Left lobe of liver (tissue), 2 donors: ENCODE results near the gene SNX9. TPM values are rescaled to one million over a fixed set of nuclear protein-coding genes. Genes with fewer than 3 reads are reported as not detected.
"Not testable (repeated sequence)": the region's sequence is repeated elsewhere in the genome, so short reads cannot be mapped to it uniquely, and the experiment has no call there.

Experiments used
- ATAC-seq: fragments of 200-7000 bp; cut with Tn5 transposase; one replicate; pipeline ENCODE4 v1.9.1; 2020; ENCODE audit warnings: mild to moderate bottlenecking, moderate library complexity
- DNase-seq: peaks from one replicate; pipeline ENCODE4 v3.0.0-alpha.2; 2020; ENCODE audit warnings: low spot score
- total RNA-seq: library from RNA; stranded (reverse); gene quantifications from one replicate; pipeline ENCODE4 v1.2.1, GENCODE V29; 2021
- donor health status: DM: no; HTN: no; CAD: no; lungs with moderate emphysema.
- donor health status: DM: no; HTN: yes; CAD: no.

The SNX9 gene
- total RNA-seq, 1 donor from 2014 or later, result 25.5 TPM

GRCh38 chr6:157967020-157967419 is 144.0 kb downstream of the SNX9 start:
- ATAC-seq, result no peak
- no peak for DNase-seq

DNA sequence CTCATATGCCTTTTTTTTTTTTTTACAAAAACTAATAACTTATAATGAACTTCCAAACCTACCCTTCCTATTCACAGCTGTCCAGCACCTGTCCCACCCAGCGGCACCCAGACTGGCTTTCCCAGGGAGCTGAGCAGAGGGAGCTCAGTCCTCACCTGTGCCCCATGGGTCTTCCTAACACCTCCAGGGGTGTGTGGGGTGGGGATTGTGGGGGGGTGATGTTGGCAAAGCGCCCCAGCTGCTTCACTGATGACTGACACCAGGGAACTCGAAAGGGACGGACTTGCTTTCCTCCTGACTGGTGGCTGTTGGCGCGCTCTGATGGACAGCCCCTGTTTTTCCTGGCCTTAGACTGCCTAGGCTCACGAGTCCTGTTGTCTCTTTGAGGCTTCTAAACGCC is 144.4 kb downstream of the SNX9 start:
- ATAC-seq, result no peak
- no peak for DNase-seq

DNA sequence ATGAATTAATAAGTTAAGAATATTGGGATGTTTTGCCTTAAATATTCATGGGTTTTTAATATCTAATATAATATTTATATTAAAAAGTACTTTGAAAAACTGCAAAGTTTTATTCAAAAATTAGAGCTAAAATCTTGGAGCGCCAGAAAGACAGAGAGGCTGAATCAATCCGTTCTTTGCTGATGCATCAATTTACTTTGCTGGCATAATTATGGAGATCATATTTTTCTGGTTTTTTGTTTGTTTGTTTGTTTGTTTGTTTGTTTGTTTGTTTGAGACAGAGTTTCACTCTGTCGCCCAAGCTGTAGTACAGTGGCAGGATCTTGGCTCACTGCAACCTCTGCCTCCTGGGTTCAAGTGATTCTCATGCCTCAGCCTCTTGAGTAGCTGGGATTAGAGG is 149.1 kb downstream of the SNX9 start:
- not testable (repeated sequence) for ATAC-seq, DNase-seq

DNA sequence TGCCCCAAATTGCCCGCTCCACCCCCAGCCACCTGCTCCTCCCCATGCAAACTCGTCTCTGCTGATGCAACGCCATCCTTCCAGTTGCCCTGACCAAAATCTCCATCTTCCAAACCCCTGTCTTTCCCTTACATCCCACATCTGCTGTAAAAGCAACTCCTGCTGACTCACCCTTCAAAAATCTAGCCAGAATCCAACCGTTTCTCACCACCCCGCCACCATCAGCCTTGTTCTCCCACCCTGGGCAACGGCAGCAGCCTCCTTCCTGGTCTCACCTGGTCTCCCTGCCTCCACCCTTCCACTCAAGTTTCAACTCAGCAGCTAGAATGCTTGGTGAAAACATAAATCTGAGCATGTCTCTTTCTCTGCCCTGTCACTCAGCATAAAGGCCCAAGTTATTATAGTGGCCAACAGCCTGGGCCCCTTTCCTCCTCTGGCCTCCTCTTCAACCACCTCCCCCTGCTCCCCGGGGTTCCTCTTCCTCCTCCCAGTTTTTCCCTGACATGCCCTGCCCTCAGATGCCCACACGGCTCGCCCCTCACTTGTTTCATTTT is 151.4 kb downstream of the SNX9 start:
- ATAC-seq (no peak), DNase-seq (no peak)

GRCh38 chr6:157974967-157975366 is 151.9 kb downstream of the SNX9 start:
- no peak for ATAC-seq
- no peak for DNase-seq

- ATAC-seq (no peak), DNase-seq (no peak)
Measured at GRCh38 chr6:157975456-157975855, 152.4 kb downstream of the SNX9 start.

DNA sequence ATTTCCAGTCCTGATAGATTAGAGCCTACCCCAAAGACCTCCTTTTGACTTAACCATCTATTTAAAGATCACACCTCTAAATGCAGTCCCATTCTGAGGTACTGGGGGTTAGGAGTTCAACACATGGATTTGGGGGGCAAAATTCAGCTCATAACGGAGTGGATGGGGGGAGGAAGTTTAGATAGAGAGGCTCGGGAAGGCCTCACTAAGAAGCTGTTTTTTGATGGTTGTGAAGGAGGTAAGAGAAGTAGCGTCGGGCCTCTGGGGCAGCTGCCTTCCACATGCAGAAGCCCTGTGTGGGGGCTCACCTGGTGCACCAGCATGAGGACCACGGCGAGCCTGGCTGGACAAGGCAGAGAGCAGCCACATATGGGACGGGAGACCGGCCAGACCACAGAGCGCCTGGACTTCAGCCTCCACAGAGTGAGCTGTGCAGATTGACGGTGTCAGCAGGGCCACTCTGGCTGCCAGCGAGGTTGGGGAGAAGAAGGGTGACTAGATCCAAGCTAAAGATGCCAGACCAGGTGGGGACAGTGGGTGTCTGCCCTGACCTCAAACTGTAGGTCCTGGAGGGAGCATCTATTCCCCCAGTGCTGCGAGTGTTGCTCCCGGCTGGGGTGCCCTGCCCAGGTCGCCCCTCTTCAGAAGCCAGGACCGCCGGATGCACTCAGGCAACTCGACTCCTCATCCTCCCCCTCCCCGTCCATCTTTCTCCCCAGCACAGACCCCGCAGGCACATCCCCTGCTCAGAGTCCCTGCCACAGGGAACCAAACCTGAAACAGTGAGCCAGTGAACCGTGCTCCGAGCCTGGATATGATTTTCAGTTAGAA is 153.5 kb downstream of the SNX9 start:
- ATAC-seq (no peak), DNase-seq (no peak)

- DNase-seq (no peak), ATAC-seq (no peak)
Measured at GRCh38 chr6:157977176-157977804, 154.2 kb downstream of the SNX9 start.

DNA sequence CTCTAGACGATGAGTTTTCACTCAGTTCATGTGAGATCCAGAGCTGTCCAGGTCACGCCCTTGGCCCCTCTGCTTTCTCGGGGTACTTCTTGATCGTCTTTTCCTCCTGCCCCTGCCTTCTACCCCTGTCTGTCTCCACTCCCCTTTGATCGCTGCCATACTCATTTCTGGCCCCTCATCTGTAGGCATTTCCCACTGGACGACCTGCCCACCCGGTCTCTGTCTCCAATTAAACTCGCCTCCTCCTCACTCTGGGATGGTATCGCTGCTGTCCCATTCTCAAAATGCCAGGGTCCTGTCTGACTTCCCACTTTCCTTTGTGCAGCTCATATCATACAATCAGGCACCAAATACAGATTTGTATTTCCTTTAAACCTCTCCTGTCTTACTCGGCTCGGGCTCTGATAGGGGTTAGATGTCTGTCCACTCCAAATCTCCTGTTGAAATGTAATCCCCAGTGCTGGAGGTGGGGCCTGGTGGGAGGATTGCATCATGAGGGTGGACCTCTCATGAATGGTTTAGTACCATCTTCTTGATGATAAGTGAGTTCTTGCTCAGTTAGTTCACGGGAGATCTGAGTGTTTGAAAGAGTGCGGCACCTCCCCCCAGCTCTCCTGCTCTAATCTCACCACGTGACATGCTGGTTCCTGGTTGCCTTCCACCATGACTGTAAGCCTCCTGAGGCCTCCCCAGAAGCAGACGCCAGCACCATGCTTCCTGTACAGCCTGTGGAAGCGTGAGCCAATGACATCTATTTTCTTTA is 155.2 kb downstream of the SNX9 start:
- no peak for ATAC-seq
- no peak for DNase-seq

GRCh38 chr6:157980288-157981131 is 157.5 kb downstream of the SNX9 start:
- peak; percentile 27 for ATAC-seq
- DNase-seq, result no peak

DNA sequence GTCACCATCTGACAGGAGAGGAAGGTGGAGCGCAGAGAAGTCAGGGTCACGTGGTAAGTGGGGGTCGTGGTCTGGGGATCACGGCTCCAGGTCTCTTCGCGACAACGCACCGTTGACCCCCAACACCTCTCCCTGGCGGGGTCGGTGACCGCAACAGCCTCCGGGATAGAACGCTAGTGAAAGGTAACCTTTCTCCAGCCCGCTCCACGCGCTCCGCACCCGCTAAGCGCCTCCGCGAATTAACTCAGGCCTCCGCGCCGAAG is 158.0 kb downstream of the SNX9 start:
- peak; percentile 3 for ATAC-seq
- DNase-seq, result no peak

DNA sequence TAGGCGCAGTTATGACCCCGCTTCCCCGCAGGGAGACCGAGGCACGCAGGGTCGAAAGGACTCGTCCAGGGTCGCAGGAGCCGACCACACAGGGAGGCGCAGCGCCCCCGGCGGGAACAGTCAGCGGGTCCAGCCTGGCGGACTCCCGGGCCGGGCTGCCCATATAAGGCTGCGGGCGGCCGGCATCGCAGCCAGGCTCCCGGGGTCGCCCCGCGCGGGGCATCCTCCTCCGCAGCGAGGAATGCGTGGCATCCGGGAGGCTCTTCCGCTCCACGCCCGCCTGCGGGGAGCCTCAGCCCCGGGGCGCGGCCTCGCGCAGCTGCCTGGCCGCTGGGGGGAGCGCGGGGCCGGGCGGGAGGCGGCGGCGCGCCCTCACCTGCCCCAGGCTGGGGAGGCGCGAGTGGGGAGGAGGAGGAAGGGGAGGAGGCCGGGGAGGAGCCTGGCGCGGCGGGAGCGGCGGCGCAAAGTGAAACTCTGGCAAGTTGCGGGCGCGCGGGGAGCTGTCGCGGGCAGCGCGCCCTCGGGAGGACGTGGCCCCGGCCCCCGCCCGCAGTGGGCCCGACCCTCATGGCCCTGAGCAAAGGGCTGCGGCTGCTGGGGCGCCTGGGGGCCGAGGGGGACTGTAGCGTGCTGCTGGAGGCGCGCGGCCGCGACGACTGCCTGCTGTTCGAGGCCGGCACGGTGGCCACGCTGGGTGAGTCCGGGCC is 158.5 kb downstream of the SNX9 start, which contains the start of gene SYNJ2:
SYNJ2 (plus strand) TSS at position 469 of the 707 bp plus-strand sequence; CDS start at position 568, 99 bp downstream.
- ATAC-seq, result peak; percentile 92
- DNase-seq, result peak; percentile 87

DNA sequence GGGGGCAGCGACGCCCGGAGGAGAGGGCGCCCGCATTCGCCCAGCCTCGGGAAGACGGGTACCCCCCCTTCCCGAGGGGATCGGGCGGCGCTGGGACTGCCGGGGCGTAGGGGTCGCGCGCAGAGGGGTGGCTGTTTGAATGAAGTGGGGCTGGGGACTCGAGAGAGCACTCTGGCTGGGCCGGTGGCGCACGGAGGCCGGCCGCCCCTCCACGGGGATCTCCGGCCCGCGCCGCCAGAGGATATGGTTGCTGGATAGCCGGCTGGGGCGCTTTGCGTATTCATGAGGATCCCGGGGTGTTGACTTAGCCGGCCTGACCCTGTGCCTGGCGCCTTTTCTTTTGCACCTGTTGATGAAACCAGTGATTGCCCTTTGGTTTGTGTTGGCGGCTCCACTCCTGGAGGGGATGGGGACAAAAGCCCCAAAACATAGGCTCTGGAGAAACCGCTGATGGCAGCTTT is 159.1 kb downstream of the SNX9 start:
- ATAC-seq (peak; percentile 62), DNase-seq (peak; percentile 68)

DNA sequence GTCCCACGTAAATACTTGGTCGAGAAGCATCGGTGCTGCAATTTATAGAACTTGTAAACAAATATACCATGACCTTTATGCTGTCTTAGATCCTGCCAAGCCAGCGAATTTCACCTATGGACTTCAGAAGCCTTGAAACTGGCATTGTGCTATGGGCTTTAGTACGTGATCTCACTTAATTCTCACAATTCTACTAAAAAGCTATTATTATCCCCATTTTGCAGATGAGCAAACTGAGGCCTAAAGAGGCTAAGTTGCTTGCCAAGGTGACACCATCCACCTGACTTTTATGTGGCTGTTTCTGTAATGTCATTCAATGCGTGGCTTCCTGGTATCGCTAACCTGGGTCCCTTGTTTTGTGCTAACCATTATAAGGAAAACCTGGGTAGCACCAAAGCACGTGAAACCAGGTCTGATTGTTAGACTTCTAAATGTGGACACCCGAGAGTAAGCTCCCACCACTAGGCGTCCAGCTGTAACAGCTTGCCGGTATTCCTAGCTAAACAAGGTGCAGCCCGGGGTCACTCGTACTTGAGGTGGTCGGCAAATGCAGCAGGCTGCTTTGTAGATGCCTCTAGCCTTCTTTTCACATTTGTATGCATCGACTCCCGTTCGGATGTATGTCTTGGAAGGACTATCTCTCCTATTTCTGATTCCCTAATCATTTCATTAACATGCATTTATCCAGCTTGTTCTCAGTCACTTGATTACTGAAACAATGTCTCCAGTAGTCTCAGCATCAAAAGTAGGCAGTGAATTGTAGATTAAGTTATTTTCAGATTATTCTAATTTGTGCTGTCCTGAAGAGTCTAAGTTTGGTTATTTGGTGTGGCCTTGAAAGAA is 159.7 kb downstream of the SNX9 start:
- DNase-seq, result no peak
- no peak for ATAC-seq

GRCh38 chr6:157983406-157984119 is 160.5 kb downstream of the SNX9 start:
- DNase-seq (no peak), ATAC-seq (no peak)

GRCh38 chr6:157984128-157984527 is 161.1 kb downstream of the SNX9 start:
- ATAC-seq, result no peak
- DNase-seq, result no peak

DNA sequence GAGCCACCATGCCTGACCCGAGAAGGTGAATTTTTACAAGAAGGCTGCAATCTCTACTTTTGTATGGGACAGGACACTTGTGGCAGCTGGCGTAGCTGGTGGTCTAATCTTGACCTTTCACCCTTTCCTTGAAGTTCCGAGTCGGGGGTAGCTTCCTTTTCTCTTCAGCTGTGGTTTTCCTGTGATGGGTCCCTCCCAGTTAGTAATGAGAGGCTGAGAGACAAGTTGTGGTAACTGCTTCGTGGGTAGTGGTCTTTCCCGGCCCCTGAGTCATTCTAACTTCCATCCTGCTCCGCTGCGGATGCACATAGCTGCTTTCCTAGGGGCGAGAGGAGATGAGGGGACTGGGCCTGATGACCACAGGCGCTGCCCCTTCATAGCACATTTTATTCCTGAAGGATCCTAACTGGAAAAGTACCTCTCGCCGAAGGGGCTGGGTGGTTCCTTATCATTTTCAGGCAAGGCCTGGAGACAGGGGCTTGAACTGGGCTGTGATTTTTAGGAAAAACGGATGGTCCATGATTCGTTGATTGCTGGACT is 161.7 kb downstream of the SNX9 start:
- no peak for DNase-seq
- ATAC-seq, result no peak
